GM12891 (cell line): Measurements from ENCODE around the gene DENND6A.

Source experiments
- POLR2A ChIP-seq: IDR thresholded peaks from 2 replicates; pipeline ENCODE4 v1.6.1; 2011; ENCODE audit warnings: low read depth, low read length, control low read depth
- POLR2AphosphoS5 ChIP-seq: IDR thresholded peaks from 2 replicates; pipeline ENCODE4 v1.6.1; 2011; ENCODE audit warnings: low read depth, low read length, control low read depth
- POU2F2 ChIP-seq: IDR thresholded peaks from 2 replicates; pipeline ENCODE4 v1.6.1; 2011; ENCODE audit warnings: low read depth, mild to moderate bottlenecking, control low read depth, low read length, moderate library complexity
- SPI1 ChIP-seq: IDR thresholded peaks from 2 replicates; pipeline ENCODE4 v1.6.1; 2011; ENCODE audit warnings: low read depth, low read length, control low read depth
- TAF1 ChIP-seq: IDR thresholded peaks from 2 replicates; pipeline ENCODE4 v1.6.1; 2011; ENCODE audit warnings: low read depth, low read length, control low read depth

DNA sequence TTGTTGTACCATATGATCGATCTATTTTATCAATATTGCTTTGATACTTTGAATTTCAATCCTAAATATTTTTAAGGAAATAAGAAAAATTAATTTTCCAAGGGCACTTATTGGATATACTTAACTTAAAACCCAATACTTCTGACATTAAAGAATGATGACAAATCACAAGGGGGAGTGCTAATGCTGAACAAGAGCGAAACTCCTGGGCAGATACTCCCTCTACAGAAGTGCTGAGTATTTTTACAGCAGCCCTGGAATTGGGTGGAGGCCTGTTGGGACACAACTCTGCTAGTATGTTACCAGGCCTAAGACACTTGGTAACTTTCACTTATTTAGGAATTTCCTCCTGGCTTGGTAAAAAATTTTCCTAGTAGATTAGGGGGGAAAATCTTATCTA lies 46.2 kb downstream of the DENND6A start:
- TF ChIP-seq POLR2A, result no peak
- TF ChIP-seq POU2F2, result no peak
- no peak for TF ChIP-seq POLR2AphosphoS5
- no peak for TF ChIP-seq TAF1
- no peak for TF ChIP-seq SPI1
